GM12864 (cell line): ENCODE measurements around the gene CD4.

Experiments
- DNase-seq: peaks from one replicate; pipeline ENCODE4 v3.0.0-alpha.2; 2011; ENCODE audit warnings: low read depth
- H3K4me3 ChIP-seq: 2 replicates; pipeline ENCODE4 v1.5.1; 2011; ENCODE audit warnings: mild to moderate bottlenecking, low read depth, low read length, control low read depth
- CTCF ChIP-seq: IDR thresholded peaks from 2 replicates; pipeline ENCODE4 v1.5.1; 2011; ENCODE audit warnings: low read depth, mild to moderate bottlenecking, moderate library complexity, low read length, control low read depth, inconsistent platforms; ENCODE audit errors: missing control alignments

CD4 gene

DNA sequence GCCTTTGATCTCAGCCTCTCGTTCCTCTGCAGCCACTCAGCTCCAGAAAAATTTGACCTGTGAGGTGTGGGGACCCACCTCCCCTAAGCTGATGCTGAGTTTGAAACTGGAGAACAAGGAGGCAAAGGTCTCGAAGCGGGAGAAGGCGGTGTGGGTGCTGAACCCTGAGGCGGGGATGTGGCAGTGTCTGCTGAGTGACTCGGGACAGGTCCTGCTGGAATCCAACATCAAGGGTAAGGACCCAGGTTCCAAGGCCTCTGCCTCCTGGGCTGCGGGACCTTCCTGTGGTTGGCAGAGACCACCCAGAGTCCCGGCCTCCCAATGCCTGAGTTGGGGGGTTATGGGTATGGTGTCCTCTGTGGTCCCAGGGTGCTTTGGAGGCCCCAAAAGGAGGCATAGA, 27.8 kb downstream of the CD4 start:
- no peak for TF ChIP-seq CTCF
- DNase-seq = no peak
- H3K4me3 ChIP-seq = no peak overlapping the region

GRCh38 chr12:6817662-6818157, 28.4 kb downstream of the CD4 start:
- peak; percentile 12 for DNase-seq
- H3K4me3 ChIP-seq = no peak overlapping the region
- TF ChIP-seq CTCF = no peak

GRCh38 chr12:6818222-6818621, 28.9 kb downstream of the CD4 start:
- H3K4me3 ChIP-seq = no peak overlapping the region
- DNase-seq = no peak
- TF ChIP-seq CTCF = no peak

- H3K4me3 ChIP-seq = no peak overlapping the region
- DNase-seq = no peak
- TF ChIP-seq CTCF = no peak
Measured at GRCh38 chr12:6818645-6819044, 29.3 kb downstream of the CD4 start.

DNA sequence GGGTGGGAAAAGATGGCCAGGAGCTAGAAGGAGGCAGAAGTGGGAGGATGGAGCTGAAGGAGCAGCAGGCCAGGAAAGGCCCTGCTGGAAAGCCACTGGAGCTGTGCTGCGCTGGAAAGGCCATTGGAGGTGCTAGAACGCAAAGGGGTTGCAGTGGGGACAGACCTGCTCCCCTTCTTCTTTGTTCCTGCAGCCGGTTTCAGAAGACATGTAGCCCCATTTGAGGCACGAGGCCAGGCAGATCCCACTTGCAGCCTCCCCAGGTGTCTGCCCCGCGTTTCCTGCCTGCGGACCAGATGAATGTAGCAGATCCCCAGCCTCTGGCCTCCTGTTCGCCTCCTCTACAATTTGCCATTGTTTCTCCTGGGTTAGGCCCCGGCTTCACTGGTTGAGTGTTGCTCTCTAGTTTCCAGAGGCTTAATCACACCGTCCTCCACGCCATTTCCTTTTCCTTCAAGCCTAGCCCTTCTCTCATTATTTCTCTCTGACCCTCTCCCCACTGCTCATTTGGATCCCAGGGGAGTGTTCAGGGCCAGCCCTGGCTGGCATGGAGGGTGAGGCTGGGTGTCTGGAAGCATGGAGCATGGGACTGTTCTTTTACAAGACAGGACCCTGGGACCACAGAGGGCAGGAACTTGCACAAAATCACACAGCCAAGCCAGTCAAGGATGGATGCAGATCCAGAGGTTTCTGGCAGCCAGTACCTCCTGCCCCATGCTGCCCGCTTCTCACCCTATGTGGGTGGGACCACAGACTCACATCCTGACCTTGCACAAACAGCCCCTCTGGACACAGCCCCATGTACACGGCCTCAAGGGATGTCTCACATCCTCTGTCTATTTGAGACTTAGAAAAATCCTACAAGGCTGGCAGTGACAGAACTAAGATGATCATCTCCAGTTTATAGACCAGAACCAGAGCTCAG, 30.0 kb downstream of the CD4 start:
- TF ChIP-seq CTCF = no peak
- no peak for DNase-seq
- H3K4me3 ChIP-seq = no peak overlapping the region

DNA sequence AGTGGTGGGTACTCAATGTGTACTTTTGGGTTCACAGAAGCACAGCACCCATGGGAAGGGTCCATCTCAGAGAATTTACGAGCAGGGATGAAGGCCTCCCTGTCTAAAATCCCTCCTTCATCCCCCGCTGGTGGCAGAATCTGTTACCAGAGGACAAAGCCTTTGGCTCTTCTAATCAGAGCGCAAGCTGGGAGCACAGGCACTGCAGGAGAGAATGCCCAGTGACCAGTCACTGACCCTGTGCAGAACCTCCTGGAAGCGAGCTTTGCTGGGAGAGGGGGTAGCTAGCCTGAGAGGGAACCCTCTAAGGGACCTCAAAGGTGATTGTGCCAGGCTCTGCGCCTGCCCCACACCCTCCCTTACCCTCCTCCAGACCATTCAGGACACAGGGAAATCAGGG, 30.8 kb downstream of the CD4 start:
- no peak for TF ChIP-seq CTCF
- H3K4me3 ChIP-seq = no peak overlapping the region
- no peak for DNase-seq
